ENCODE measurements around the gene ANO1. TPM values are rescaled to one million over a fixed set of nuclear protein-coding genes. Genes with fewer than 3 reads are reported as not detected.

The ANO1 gene
- polyA plus RNA-seq, 1 of the 3 experiments (the other 2 are of a cell fraction): not detected

DNA sequence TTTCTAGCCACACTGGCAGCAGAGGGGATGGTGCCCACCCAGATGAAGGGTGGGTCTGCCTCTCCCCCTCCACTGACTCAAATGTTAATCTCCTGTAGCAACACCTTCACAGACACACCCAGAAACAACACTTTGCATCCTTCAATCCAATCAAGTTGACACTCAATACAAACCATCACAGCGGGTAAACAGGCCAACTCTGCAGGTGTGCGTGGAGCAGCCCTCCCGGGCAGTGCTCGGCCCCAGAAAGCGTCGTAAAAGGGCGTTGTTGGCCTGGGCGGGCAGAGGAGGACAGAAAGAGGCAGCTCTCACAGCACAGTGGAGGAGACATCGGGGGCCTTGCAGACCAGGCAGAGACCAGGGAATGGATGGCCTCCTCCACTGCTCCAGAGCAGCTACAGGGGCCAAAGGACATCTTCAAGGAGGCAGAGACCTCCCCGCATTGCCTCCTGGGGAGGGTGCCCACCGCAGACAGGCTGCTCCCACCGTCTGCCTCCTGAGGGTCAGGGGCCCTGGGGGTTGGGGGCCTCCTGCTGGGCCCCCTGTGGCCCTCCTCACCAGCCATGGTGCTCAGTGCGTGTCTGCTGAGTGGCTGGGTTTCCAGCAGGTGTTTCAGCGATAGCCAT, 68.9 kb downstream of the ANO1 start:
- Histone ChIP-seq H2AFZ (ENCODE audit: low read depth) (no peak overlapping the region), H4K20me1 (ENCODE audit: insufficient read depth) (no peaks in the 10 kb centered on the region), H3K9me3 (no peaks in the 10 kb centered on the region), H3K9ac (no peak overlapping the region), H3K4me2 (no peak overlapping the region), H3K4me1 (ENCODE audit: control insufficient read depth in 1 of 2, insufficient read depth in 2 of 2, low read depth in 1 of 2, low read length in 1 of 2) (0 out of 4 replicates have a peak, but pooled peaks cover 0 to 2% of the 10 kb centered on the region in 2 experiments), H3K4me3 (ENCODE audit: low read depth in 2 of 2, low read length in 1 of 2) (no peak overlapping the region), H3F3A (replicated peaks; ENCODE audit: insufficient read depth) (no peaks in the 10 kb centered on the region), H3K27me3 (ENCODE audit: insufficient read depth) (no peaks in the 10 kb centered on the region; the same call in none of the 2 replicates), H3K27ac (ENCODE audit: low read depth in 2 of 2, low read length in 1 of 2) (no peak overlapping the region), H3K79me2 (ENCODE audit: insufficient read depth) (no peaks in the 10 kb centered on the region), H3K9me2 (no peaks in the 10 kb centered on the region), H3K36me3 (replicated peaks in 1 of 2; ENCODE audit: control insufficient read depth in 1 of 2, insufficient read depth in 2 of 2, low read length in 1 of 2) (no peaks in the 10 kb centered on the region)
- POLR2A ChIA-PET: no interaction called here
- CTCF ChIA-PET: no interaction called here
- TF ChIP-seq, protein P1, sequence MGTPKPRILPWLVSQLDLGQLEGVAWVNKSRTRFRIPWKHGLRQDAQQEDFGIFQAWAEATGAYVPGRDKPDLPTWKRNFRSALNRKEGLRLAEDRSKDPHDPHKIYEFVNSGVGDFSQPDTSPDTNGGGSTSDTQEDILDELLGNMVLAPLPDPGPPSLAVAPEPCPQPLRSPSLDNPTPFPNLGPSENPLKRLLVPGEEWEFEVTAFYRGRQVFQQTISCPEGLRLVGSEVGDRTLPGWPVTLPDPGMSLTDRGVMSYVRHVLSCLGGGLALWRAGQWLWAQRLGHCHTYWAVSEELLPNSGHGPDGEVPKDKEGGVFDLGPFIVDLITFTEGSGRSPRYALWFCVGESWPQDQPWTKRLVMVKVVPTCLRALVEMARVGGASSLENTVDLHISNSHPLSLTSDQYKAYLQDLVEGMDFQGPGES (IDR thresholded peaks at IDR 0.05; ENCODE audit: low read depth, low read length): no peak
- no peak for TF ChIP-seq RAD21 (IDR thresholded peaks at IDR 0.05; ENCODE audit: low read length)
- no peak for TF ChIP-seq EZH2phosphoT487 (IDR thresholded peaks at IDR 0.05; ENCODE audit: borderline replicate concordance, low read depth)
- no peak for TF ChIP-seq TAF1 (IDR thresholded peaks at IDR 0.05; ENCODE audit: borderline replicate concordance, low read depth, low read length)
- TF ChIP-seq, protein P2, sequence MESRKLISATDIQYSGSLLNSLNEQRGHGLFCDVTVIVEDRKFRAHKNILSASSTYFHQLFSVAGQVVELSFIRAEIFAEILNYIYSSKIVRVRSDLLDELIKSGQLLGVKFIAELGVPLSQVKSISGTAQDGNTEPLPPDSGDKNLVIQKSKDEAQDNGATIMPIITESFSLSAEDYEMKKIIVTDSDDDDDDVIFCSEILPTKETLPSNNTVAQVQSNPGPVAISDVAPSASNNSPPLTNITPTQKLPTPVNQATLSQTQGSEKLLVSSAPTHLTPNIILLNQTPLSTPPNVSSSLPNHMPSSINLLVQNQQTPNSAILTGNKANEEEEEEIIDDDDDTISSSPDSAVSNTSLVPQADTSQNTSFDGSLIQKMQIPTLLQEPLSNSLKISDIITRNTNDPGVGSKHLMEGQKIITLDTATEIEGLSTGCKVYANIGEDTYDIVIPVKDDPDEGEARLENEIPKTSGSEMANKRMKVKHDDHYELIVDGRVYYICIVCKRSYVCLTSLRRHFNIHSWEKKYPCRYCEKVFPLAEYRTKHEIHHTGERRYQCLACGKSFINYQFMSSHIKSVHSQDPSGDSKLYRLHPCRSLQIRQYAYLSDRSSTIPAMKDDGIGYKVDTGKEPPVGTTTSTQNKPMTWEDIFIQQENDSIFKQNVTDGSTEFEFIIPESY (IDR thresholded peaks at IDR 0.05; ENCODE audit: borderline replicate concordance, low read depth): no peak
- TF ChIP-seq, protein P3, sequence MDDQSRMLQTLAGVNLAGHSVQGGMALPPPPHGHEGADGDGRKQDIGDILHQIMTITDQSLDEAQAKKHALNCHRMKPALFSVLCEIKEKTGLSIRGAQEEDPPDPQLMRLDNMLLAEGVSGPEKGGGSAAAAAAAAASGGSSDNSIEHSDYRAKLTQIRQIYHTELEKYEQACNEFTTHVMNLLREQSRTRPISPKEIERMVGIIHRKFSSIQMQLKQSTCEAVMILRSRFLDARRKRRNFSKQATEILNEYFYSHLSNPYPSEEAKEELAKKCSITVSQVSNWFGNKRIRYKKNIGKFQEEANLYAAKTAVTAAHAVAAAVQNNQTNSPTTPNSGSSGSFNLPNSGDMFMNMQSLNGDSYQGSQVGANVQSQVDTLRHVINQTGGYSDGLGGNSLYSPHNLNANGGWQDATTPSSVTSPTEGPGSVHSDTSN (IDR thresholded peaks at IDR 0.05): no peak
- TF ChIP-seq JUND (IDR thresholded peaks at IDR 0.05): no peak
- TF ChIP-seq RXRA (IDR thresholded peaks at IDR 0.05; ENCODE audit: borderline replicate concordance, low read depth): no peak
- TF ChIP-seq NRF1 (IDR thresholded peaks at IDR 0.05; ENCODE audit: low read depth, low read length): no peak
- no peak for TF ChIP-seq TCF12 (IDR thresholded peaks at IDR 0.05)
- TF ChIP-seq, protein P4, sequence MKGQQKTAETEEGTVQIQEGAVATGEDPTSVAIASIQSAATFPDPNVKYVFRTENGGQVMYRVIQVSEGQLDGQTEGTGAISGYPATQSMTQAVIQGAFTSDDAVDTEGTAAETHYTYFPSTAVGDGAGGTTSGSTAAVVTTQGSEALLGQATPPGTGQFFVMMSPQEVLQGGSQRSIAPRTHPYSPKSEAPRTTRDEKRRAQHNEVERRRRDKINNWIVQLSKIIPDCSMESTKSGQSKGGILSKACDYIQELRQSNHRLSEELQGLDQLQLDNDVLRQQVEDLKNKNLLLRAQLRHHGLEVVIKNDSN (IDR thresholded peaks at IDR 0.05; ENCODE audit: borderline replicate concordance, low read depth): no peak
- TF ChIP-seq, protein P5, sequence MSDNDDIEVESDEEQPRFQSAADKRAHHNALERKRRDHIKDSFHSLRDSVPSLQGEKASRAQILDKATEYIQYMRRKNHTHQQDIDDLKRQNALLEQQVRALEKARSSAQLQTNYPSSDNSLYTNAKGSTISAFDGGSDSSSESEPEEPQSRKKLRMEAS (IDR thresholded peaks at IDR 0.05; ENCODE audit: low read depth): no peak
- TF ChIP-seq EP300 (IDR thresholded peaks at IDR 0.05; ENCODE audit: borderline replicate concordance in 1 of 2, low read depth in 1 of 2, low read length in 1 of 2): no peak
- TF ChIP-seq RFX5 (IDR thresholded peaks at IDR 0.05; ENCODE audit: low read length): no peak
- TF ChIP-seq, protein P6, sequence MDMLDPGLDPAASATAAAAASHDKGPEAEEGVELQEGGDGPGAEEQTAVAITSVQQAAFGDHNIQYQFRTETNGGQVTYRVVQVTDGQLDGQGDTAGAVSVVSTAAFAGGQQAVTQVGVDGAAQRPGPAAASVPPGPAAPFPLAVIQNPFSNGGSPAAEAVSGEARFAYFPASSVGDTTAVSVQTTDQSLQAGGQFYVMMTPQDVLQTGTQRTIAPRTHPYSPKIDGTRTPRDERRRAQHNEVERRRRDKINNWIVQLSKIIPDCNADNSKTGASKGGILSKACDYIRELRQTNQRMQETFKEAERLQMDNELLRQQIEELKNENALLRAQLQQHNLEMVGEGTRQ (IDR thresholded peaks at IDR 0.05; ENCODE audit: borderline replicate concordance, low read depth, low read length): no peak
- TF ChIP-seq SIN3A (IDR thresholded peaks at IDR 0.05; ENCODE audit: borderline replicate concordance, low read depth, low read length): no peak
- WGBS (ENCODE audit: low lambda C conversion rate): 77% methylated on average over 12 of the region's 14 CpGs
- DNase-seq: no peak
